GM21423 (cell line): ENCODE data around the gene IGFBP2.

Experiments used
- ATAC-seq: cut with Tn5 transposase; IDR thresholded peaks from one replicate; pipeline ENCODE4 v1.9.1; 2021; ENCODE audit warnings: mild to moderate bottlenecking, moderate library complexity; ENCODE audit not compliant: unreplicated experiment

The IGFBP2 gene

GRCh38 chr2:216700088-216700567 is 66.9 kb downstream of the IGFBP2 start:
- no peak for ATAC-seq

- no peak for ATAC-seq
Measured at GRCh38 chr2:216700781-216701180, 67.6 kb downstream of the IGFBP2 start.

GRCh38 chr2:216701544-216701943 is 68.3 kb downstream of the IGFBP2 start:
- no peak for ATAC-seq

GRCh38 chr2:216702756-216703155 is 69.5 kb downstream of the IGFBP2 start:
- ATAC-seq = no peak

- ATAC-seq = no peak
Measured at GRCh38 chr2:216710551-216711301, 77.5 kb downstream of the IGFBP2 start.

- ATAC-seq = no peak
Measured at GRCh38 chr2:216711348-216711747, 78.1 kb downstream of the IGFBP2 start.

- ATAC-seq = no peak
Measured at GRCh38 chr2:216713691-216714336, 80.6 kb downstream of the IGFBP2 start.
